SW 1271 (cell line): ENCODE data around the gene LETM1.

Source experiments
- DNase-seq, 2 experiments: peaks; one replicate each; lab custom pipeline; 2025; lab: John Stamatoyannopoulos, UW

The LETM1 gene

GRCh38 chr4:1856071-1856942, at the start of gene LETM1:
Gene LETM1 (minus strand): TSS chr4:1856156. CDS start chr4:1855950, 206 bp downstream.
- peak; percentile 67 to 89 for DNase-seq

- DNase-seq: no peak
Observed at GRCh38 chr4:1904042-1904441, 48.1 kb upstream of the LETM1 start.

- DNase-seq: no peak
Observed at GRCh38 chr4:1903035-1903434, 47.1 kb upstream of the LETM1 start.

DNA sequence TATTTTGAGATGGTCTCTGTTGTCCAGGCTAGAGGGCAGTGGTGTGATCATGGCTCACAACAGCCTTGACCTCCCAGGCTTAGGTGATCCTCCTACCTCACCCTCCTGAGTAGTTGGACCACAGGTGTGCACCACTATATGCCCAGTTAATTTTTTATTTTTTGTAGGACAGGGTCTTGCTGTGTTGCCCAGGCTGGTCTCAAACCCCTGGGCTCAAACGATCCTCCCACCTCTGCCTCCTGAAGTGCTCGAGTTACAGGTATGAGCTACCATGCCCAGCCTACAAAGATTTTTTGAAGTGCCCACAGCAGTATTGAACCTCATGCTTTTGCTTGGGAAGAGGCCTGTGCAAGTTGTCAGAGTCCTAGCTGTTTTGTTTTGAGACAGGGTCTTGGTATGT, 46.3 kb upstream of the LETM1 start:
- DNase-seq: no peak

DNA sequence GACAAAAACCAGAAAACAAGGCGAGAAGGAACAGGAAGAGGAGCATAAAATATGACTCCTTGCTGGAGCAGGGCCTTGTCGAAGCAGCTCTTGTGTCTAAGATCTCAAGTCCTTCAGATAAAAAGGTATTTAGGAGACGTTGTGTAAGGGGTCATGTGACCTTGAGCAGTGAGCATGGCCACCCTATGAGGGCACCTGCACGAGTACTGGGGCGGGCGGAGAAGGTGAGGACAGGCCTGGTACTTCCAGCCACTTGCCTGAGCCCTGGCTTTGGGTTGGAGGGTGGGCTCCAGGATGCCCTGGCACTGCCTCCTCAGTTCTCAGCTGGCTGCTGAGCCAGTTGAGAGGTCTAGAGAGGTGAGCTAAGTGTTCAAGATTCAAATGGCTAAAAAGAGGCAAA, 45.2 kb upstream of the LETM1 start:
- DNase-seq: no peak

DNA sequence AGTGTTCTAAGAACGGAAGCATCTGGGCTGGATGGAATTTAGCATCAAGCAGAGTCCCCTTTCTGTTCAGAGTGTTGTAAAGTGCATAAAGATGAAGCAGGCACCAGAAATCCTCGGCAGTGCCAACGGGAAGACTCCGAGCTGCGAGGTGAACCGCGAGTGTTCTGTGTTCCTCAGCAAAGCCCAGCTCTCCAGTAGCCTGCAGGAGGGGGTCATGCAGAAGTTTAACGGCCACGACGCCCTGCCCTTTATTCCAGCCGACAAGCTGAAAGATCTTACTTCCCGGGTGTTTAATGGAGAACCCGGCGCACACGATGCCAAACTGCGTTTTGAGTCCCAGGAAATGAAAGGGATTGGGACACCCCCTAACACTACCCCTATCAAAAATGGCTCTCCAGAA, 44.7 kb upstream of the LETM1 start:
- DNase-seq: no peak

GRCh38 chr4:1900087-1900433, 44.1 kb upstream of the LETM1 start:
- no peak for DNase-seq

- DNase-seq: peak in 1 of 2 experiments; percentile 58
Observed at GRCh38 chr4:1899149-1900086, 43.5 kb upstream of the LETM1 start.

GRCh38 chr4:1898681-1899080, 42.7 kb upstream of the LETM1 start:
- peak in 1 of 2 experiments; percentile 32 for DNase-seq

- no peak for DNase-seq
Observed at GRCh38 chr4:1898007-1898406, 42.1 kb upstream of the LETM1 start.

DNA sequence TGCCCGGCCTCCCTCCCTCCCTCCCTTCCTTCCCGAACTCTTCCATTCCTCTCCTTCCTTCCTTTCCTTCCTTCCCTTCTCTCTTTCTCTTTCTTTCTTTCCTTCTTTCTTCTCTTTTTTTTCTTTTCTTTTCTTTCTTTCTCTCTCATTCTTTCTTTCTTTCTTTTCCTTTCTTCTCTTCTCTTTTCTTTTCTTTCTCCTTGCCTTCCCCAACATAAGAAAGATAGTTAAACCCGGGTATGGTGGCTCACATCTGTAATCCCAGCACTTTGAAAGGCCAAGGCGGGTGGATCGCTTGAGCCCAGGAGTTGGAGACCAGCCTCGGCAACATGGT, 40.7 kb upstream of the LETM1 start:
- no peak for DNase-seq

DNA sequence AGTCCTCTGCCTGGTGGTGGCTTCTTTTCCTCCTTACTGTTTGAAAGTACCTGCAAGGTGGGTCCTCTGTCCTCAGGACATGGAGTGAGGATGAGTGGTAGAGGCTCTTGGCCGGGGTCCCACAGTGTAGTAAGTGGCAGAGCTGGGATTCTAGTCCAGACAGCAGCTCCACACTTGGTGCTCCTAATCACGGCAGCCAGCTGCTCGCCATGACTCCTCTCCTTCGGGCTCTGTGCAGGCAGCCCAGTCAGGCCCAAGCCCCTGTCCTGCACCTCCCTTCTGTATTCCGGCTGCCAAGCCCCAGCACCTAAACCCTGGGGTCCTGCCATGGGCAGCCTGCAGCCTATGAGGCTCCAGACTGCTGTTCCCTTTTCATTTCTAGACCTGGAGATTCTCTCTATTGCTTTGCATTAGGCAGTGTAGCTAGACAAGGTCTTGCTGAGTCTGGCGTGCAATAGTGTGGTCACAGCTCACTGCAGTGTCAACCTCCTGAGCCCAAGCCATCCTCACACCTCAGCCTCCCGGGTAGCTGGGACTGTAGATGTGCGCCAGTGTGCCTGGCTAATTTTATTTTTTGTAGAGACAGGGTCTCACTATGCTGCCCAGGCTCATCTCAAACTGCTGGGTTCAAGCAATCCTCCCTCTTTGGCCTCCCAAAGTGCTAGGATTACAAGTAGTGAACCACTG, 40.2 kb upstream of the LETM1 start:
- no peak for DNase-seq

DNA sequence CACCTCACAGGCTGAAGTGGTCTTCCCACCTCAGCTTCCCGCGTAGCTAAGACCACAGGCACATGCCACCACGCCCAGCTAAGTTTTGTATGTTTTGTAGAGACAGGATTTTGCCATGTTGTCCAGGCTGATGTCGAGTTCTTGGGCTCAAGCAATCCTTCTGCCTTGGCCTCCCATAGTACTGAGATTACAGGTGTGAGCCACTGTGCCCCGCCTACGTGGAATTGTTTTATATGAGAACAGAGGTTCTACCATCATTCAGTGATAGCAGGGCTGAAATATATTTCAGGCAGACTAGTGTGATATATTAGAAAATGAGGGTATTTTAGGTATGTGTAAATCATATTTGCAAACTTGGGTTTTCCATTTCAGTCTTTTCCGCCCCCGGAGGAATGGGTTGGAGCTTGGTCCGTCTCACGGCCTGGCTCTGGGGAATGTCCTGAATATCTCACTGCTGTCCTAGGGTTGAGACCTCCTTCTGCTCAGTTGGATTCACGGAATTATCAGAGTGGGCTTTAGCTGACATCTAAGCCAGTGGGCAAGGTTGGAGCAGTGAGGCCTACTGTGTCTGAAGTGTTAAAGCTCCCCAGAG, 35.1 kb upstream of the LETM1 start:
- DNase-seq: no peak

DNA sequence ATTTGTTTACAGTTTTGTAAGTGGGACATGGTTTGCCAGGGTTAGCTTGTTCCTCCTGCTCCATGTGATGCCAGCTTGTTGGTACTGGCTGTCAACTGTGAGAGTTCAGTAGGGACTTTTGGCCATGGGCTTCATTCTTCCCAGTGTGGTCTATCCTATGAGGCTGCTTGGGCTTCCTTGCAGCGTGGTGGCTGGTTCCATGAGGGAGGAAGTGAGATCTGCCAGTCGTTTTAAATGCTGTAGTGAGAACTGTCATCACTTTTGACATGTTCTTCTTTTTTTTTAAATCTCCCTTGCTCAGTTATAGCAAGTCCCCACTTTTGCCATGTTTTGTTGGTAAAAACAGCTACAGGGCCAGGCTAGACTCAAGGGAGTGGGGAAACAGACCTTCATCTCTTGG, 31.1 kb upstream of the LETM1 start:
- DNase-seq: no peak

- no peak for DNase-seq
Observed at GRCh38 chr4:1885414-1885813, 29.5 kb upstream of the LETM1 start.

DNA sequence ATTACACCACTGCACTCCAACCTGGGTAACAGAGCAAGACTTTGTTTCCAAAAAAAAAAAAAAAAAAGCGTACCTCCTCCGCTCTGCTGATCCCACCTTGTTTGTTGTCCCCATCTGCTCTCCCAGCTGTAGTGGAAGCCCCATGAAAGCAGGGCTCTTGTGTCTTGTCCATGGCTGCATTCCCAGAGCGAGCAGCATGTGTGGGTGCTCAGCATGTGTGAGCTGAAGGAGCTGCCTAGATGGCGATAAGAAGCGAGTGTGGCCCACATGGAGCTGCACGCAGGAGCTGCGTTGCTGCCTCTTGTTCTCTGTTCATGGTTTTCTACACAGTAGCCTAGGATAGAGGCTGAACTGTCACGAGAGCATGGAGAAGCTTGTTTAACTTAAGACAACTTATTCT, 27.6 kb upstream of the LETM1 start:
- no peak for DNase-seq

- no peak for DNase-seq
Observed at GRCh38 chr4:1882850-1883271, 26.9 kb upstream of the LETM1 start.

- no peak for DNase-seq
Observed at GRCh38 chr4:1880332-1880731, 24.4 kb upstream of the LETM1 start.

- DNase-seq: no peak
Observed at GRCh38 chr4:1879485-1879884, 23.5 kb upstream of the LETM1 start.

- DNase-seq: no peak
Observed at GRCh38 chr4:1874201-1874600, 18.2 kb upstream of the LETM1 start.

- DNase-seq: no peak
Observed at GRCh38 chr4:1873776-1874175, 17.8 kb upstream of the LETM1 start.

DNA sequence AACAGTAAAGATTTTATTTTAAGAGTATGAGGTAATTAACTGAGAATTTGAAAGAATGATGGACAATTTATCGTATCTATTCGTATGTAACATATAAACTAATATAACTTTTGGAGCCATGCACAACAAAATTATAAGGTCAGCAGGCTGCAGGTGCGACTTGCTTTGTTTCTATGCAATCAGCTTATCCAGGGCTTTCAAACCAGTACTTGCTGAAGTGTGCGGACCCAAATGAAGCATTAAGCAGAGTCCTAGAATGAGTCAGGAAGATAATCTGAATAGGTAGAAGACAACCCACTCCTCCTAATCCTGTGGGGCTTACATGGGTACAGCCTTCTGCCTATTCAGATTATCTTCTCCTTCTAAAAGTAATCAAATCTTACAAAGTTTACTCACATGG, 17.3 kb upstream of the LETM1 start:
- DNase-seq: no peak
